Cardiac muscle cell (in vitro differentiated cells and primary cell): Measurements from ENCODE around the gene TMEM59. TPM values are rescaled to one million over a fixed set of nuclear protein-coding genes. Genes with fewer than 3 reads are reported as not detected.
"Not testable (repeated sequence)": the region's sequence is repeated elsewhere in the genome, so short reads cannot be mapped to it uniquely, and the experiment has no call there.

Source experiments
- DNase-seq, 2 donors: peaks; one replicate each; pipeline versions ENCODE4 v3.0.0 to v3.0.0-alpha.2; 2010 to 2017; ENCODE audit warnings: low read depth in 1 of 2, low spot score in 1 of 2
- H3K27ac ChIP-seq: fragments of 200-600 bp; sonication (generic); 2 replicates; pipeline ENCODE4 v1.5.1; 2016
- H3K27me3 ChIP-seq: fragments of 200-600 bp; sonication (generic); 2 replicates; pipeline ENCODE4 v1.6.0; 2016; ENCODE audit warnings: control low read depth
- H3K36me3 ChIP-seq: fragments of 200-600 bp; sonication (generic); 2 replicates; pipeline ENCODE4 v1.5.1; 2016; ENCODE audit warnings: control low read depth
- H3K4me1 ChIP-seq: fragments of 200-600 bp; sonication (generic); 2 replicates; pipeline ENCODE4 v1.8.1; 2017; ENCODE audit warnings: low read depth, mild to moderate bottlenecking, mixed run types
- H3K4me3 ChIP-seq: fragments of 200-600 bp; sonication (generic); 2 replicates; pipeline ENCODE4 v1.5.1; 2016; ENCODE audit warnings: mild to moderate bottlenecking
- H3K9me3 ChIP-seq: fragments of 200-600 bp; sonication (generic); 2 replicates; pipeline ENCODE4 v1.5.1; 2017; ENCODE audit warnings: low read depth, mild to moderate bottlenecking, control low read depth
- CTCF ChIP-seq: IDR thresholded peaks from 2 replicates; pipeline ENCODE4 v1.5.1; 2012; ENCODE audit warnings: low read depth, mild to moderate bottlenecking, low read length
- polyA plus RNA-seq: library from polyadenylated mRNA; unstranded; fragments of >200 nt; fragmentation: Nextera tagmentation; extraction: Ambion mirVana; gene quantifications from 2 replicates; pipeline ENCODE4 v1.2.1, GENCODE V29; 2016
- total RNA-seq: library from RNA; depleted of rRNA; stranded (reverse); fragments of >200 nt; gene quantifications from 2 replicates; pipeline ENCODE4 v1.2.3, GENCODE V29; 2016

TMEM59 gene
- total and polyA plus RNA-seq, 2 experiments from 2014 or later: 73.1 to 350 TPM

GRCh38 chr1:54002544-54003248 is 50.3 kb downstream of the TMEM59 start:
- no peaks in the 10 kb centered on the region for H3K9me3 ChIP-seq
- H3K27ac ChIP-seq: no peak overlapping the region
- no peaks in the 10 kb centered on the region for H3K27me3 ChIP-seq
- no peak for DNase-seq
- TF ChIP-seq CTCF: no peak
- H3K36me3 ChIP-seq: no peaks in the 10 kb centered on the region
- no peak overlapping the region for H3K4me3 ChIP-seq
- no peaks in the 10 kb centered on the region for H3K4me1 ChIP-seq

GRCh38 chr1:54001591-54001990 is 51.4 kb downstream of the TMEM59 start:
- Histone ChIP-seq H3K27ac (no peak overlapping the region), H3K27me3 (no peaks in the 10 kb centered on the region), H3K4me3 (no peak overlapping the region), H3K36me3 (no peaks in the 10 kb centered on the region), H3K9me3 (no peaks in the 10 kb centered on the region), H3K4me1 (no peaks in the 10 kb centered on the region)
- no peak for TF ChIP-seq CTCF
- DNase-seq: no peak

- Histone ChIP-seq H3K27me3 (no peaks in the 10 kb centered on the region), H3K27ac (no peak overlapping the region), H3K4me1 (no peaks in the 10 kb centered on the region), H3K36me3 (no peaks in the 10 kb centered on the region), H3K9me3 (no peaks in the 10 kb centered on the region), H3K4me3 (no peak overlapping the region)
- DNase-seq: no peak
- TF ChIP-seq CTCF: no peak
Measured at GRCh38 chr1:53999920-54000319, 53.1 kb downstream of the TMEM59 start.

- TF ChIP-seq CTCF: no peak
- Histone ChIP-seq H3K27ac (no peak overlapping the region), H3K36me3 (no peaks in the 10 kb centered on the region), H3K4me1 (no peaks in the 10 kb centered on the region), H3K9me3 (no peaks in the 10 kb centered on the region), H3K4me3 (no peak overlapping the region), H3K27me3 (no peaks in the 10 kb centered on the region)
- no peak for DNase-seq
Measured at GRCh38 chr1:53998223-53998622, 54.8 kb downstream of the TMEM59 start.

GRCh38 chr1:53995683-53996082 is 57.3 kb downstream of the TMEM59 start:
- no peaks in the 10 kb centered on the region for H3K9me3 ChIP-seq
- H3K4me3 ChIP-seq: no peak overlapping the region
- DNase-seq: no peak
- no peaks in the 10 kb centered on the region for H3K27me3 ChIP-seq
- H3K36me3 ChIP-seq: no peaks in the 10 kb centered on the region
- no peak for TF ChIP-seq CTCF
- H3K27ac ChIP-seq: no peak overlapping the region
- no peaks in the 10 kb centered on the region for H3K4me1 ChIP-seq

- not testable (repeated sequence) for H3K4me3 ChIP-seq, H3K9me3 ChIP-seq, H3K4me1 ChIP-seq, H3K27me3 ChIP-seq, DNase-seq, H3K27ac ChIP-seq, H3K36me3 ChIP-seq
Measured at GRCh38 chr1:53994516-53994915, 58.5 kb downstream of the TMEM59 start.
